CD14-positive monocyte (primary cell): ENCODE data around the gene FBXO24. TPM values are rescaled to one million over a fixed set of nuclear protein-coding genes. Genes with fewer than 3 reads are reported as not detected.

ENCODE experiments used
- DNase-seq, 3 donors: peaks; one replicate each; pipeline ENCODE4 v3.0.0-alpha.2; 2011 to 2022
- H2AFZ ChIP-seq: 2 replicates; pipeline ENCODE4 v1.6.0; 2012; ENCODE audit warnings: mild to moderate bottlenecking, low read depth, low read length, inconsistent platforms; ENCODE audit not compliant: insufficient read depth, poor library complexity, severe bottlenecking
- H3K27ac ChIP-seq, 2 donors: 1 replicate in 1 of 2; 2 replicates in 1 of 2; pipeline ENCODE4 v1.5.1; 2012 to 2013; ENCODE audit warnings: low read length in 2 of 2, control low read depth in 1 of 2, inconsistent platforms in 1 of 2, low read depth in 1 of 2, mild to moderate bottlenecking in 1 of 2
- H3K27me3 ChIP-seq, 2 donors: one replicate each; pipeline versions ENCODE4 v1.6.0 to v1.6.1; 2011 to 2013; ENCODE audit warnings: low read length in 2 of 2; ENCODE audit not compliant: control insufficient read depth in 2 of 2, insufficient read depth in 2 of 2
- H3K36me3 ChIP-seq, 2 donors: replicated peaks in 1 of 2; 1 replicate in 1 of 2; 2 replicates in 1 of 2; pipeline versions ENCODE4 v1.5.1 to v1.6.1; 2012 to 2013; ENCODE audit warnings: low read length in 2 of 2, control low read depth in 1 of 2, inconsistent platforms in 1 of 2, mild to moderate bottlenecking in 1 of 2; ENCODE audit not compliant: insufficient read depth in 2 of 2, control insufficient read depth in 1 of 2
- H3K4me1 ChIP-seq, 2 donors: 1 replicate in 1 of 2; 2 replicates in 1 of 2; pipeline versions ENCODE4 v1.5.1 to v1.6.1; 2012 to 2013; ENCODE audit warnings: low read length in 2 of 2, control low read depth in 1 of 2, inconsistent platforms in 1 of 2, mild to moderate bottlenecking in 1 of 2, moderate library complexity in 1 of 2; ENCODE audit not compliant: insufficient read depth in 2 of 2, control insufficient read depth in 1 of 2
- H3K4me2 ChIP-seq: replicated peaks from 2 replicates; pipeline ENCODE3; 2012; ENCODE audit warnings: low read length, moderate library complexity, mild to moderate bottlenecking; ENCODE audit not compliant: poor library complexity, severe bottlenecking; ENCODE audit errors: extremely low read depth
- H3K4me3 ChIP-seq, 3 experiments: fragments of 200-600 bp in 1 of 3; sonication (generic) in 1 of 3; replicated peaks in 1 of 3; 1 replicate in 2 of 3; 2 replicates in 1 of 3; pipeline ENCODE4 v1.5.1; 2011 to 2013; ENCODE audit warnings: low read length in 3 of 3, mild to moderate bottlenecking in 3 of 3, control low read depth in 2 of 3, low read depth in 2 of 3, inconsistent platforms in 1 of 3, moderate library complexity in 1 of 3
- H3K79me2 ChIP-seq: 2 replicates; pipeline ENCODE4 v1.6.0; 2012; ENCODE audit warnings: mild to moderate bottlenecking, control low read depth, inconsistent platforms, low read length, moderate library complexity; ENCODE audit not compliant: insufficient read depth
- H3K9ac ChIP-seq: 2 replicates; pipeline ENCODE4 v1.6.0; 2017; ENCODE audit warnings: low read length, mild to moderate bottlenecking; ENCODE audit not compliant: insufficient read depth, poor library complexity, severe bottlenecking
- H3K9me3 ChIP-seq, 2 donors: replicated peaks in 1 of 2; 1 replicate in 1 of 2; 2 replicates in 1 of 2; pipeline versions ENCODE4 v1.5.1 to v1.6.1; 2012 to 2013; ENCODE audit warnings: low read length in 2 of 2, control low read depth in 1 of 2; ENCODE audit not compliant: control insufficient read depth in 1 of 2, insufficient read depth in 1 of 2
- H4K20me1 ChIP-seq: 2 replicates; pipeline ENCODE4 v1.6.0; 2012; ENCODE audit warnings: mild to moderate bottlenecking, low read length, control low read depth, moderate library complexity; ENCODE audit not compliant: insufficient read depth
- H3K27ac Mint-ChIP-seq, 7 donors: one replicate each; pipeline ENCODE4 v1.8.0; 2020; ENCODE audit warnings: mild to moderate bottlenecking in 7 of 7, mixed read lengths in 7 of 7, moderate library complexity in 6 of 7, inconsistent platforms in 2 of 7
- H3K27me3 Mint-ChIP-seq, 3 donors: one replicate each; pipeline ENCODE4 v1.8.0; 2021 to 2022; ENCODE audit warnings: low read depth in 3 of 3, mild to moderate bottlenecking in 3 of 3, mixed read lengths in 3 of 3, moderate library complexity in 3 of 3, inconsistent platforms in 1 of 3
- H3K36me3 Mint-ChIP-seq, 2 donors: one replicate each; pipeline ENCODE4 v1.8.0; 2020; ENCODE audit warnings: mixed read lengths in 2 of 2, inconsistent platforms in 1 of 2, mild to moderate bottlenecking in 1 of 2
- H3K4me1 Mint-ChIP-seq: one replicate; pipeline ENCODE4 v1.8.0; 2020; ENCODE audit warnings: mild to moderate bottlenecking, mixed read lengths
- H3K4me3 Mint-ChIP-seq, 2 donors: one replicate each; pipeline ENCODE4 v1.8.0; 2020; ENCODE audit warnings: mild to moderate bottlenecking in 2 of 2, mixed read lengths in 2 of 2, moderate library complexity in 1 of 2
- H3K9me3 Mint-ChIP-seq, 7 donors: one replicate each; pipeline ENCODE4 v1.8.0; 2020 to 2022; ENCODE audit warnings: mixed read lengths in 7 of 7, mild to moderate bottlenecking in 6 of 7, moderate library complexity in 6 of 7, inconsistent platforms in 2 of 7
- WGBS: methylation state at CpG from one replicate; pipeline ENCODE4 v1.1.5; 2013; ENCODE audit warnings: missing lambda C conversion rate; ENCODE audit not compliant: insufficient coverage; 5-methylcytosine and 5-hydroxymethylcytosine counted together
- intact Hi-C, 2 donors: fragments of 100-400 bp; cut with micrococcal nuclease; formaldehyde crosslinking; loops; one replicate each; pipeline versions ENCODE4 v1.15.0 to v1.15.1; 2023
- polyA plus RNA-seq, 3 donors: library from polyadenylated mRNA; depleted of rRNA in 1 of 3; unstranded in 2 of 3; stranded (reverse) in 1 of 3; fragments of 300-500 nt in 2 of 3; fragments of >200 nt in 1 of 3; fragmentation: Illumina TruSeq in 2 of 3; gene quantifications; 1 replicate in 2 of 3; 2 replicates in 1 of 3; pipeline ENCODE4 v1.2.3, GENCODE V29; 2012 to 2021
- TF ChIP-seq, protein P1 (sequence below): fragments of 200-600 bp; IDR thresholded peaks from one replicate; pipeline ENCODE4 v1.8.0; 2022; ENCODE audit warnings: antibody characterized with exemption, mild to moderate bottlenecking

FBXO24 gene
- polyA plus RNA-seq, 3 donors = 0.42 to 1.2 (median 0.69) TPM

DNA sequence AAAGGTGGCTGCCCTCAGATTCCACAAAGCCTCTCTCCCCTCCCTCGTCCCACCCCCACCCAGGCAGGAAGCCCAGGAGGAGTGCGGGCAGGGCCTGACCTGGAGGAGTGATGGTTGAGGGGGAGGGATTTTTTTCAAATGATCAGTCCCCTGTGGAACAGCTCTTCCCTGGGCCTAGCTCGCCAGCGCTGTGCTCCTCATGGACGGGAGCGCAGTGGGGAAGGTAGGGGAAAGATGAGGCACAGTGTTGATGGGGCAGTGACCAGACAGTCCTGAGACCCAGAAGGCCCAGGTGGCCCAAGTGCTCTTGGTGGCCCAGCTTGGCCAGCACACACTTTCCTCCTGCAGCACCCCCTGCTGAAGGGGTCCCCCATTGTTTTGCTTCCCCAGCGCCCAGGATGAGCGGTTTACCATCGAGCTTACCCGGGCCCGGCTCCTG lies 21.0 kb upstream of the FBXO24 start:
- H3K4me3 ChIP-seq = no peak overlapping the region
- no CpG with 5 or more reads among the region's 11 CpGs for WGBS
- intact Hi-C loops = no loop called here
- H3K9me3 Mint-ChIP-seq = peaks cover 0 to 6% (median 0%) of the 10 kb centered on the region in 7 donors
- TF ChIP-seq, protein P1, sequence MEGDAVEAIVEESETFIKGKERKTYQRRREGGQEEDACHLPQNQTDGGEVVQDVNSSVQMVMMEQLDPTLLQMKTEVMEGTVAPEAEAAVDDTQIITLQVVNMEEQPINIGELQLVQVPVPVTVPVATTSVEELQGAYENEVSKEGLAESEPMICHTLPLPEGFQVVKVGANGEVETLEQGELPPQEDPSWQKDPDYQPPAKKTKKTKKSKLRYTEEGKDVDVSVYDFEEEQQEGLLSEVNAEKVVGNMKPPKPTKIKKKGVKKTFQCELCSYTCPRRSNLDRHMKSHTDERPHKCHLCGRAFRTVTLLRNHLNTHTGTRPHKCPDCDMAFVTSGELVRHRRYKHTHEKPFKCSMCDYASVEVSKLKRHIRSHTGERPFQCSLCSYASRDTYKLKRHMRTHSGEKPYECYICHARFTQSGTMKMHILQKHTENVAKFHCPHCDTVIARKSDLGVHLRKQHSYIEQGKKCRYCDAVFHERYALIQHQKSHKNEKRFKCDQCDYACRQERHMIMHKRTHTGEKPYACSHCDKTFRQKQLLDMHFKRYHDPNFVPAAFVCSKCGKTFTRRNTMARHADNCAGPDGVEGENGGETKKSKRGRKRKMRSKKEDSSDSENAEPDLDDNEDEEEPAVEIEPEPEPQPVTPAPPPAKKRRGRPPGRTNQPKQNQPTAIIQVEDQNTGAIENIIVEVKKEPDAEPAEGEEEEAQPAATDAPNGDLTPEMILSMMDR = no peak
- H3K27me3 ChIP-seq = peaks cover 0 to 13% of the 10 kb centered on the region in 2 donors
- H2AFZ ChIP-seq = no peak overlapping the region
- H3K27ac Mint-ChIP-seq = no peak overlapping the region
- H3K79me2 ChIP-seq = no peaks in the 10 kb centered on the region
- H3K9ac ChIP-seq = no peak overlapping the region
- peaks cover 18% of the 10 kb centered on the region for H4K20me1 ChIP-seq
- H3K4me1 ChIP-seq = peaks cover 11 to 22% of the 10 kb centered on the region in 2 donors
- peaks cover 21% of the 10 kb centered on the region for H3K4me1 Mint-ChIP-seq
- no peak for DNase-seq
- H3K9me3 ChIP-seq = no peaks in the 10 kb centered on the region
- H3K36me3 Mint-ChIP-seq = peaks cover 10 to 16% of the 10 kb centered on the region in 2 donors
- no peak overlapping the region for H3K27ac ChIP-seq
- H3K36me3 ChIP-seq = no peaks in the 10 kb centered on the region
- no peak overlapping the region for H3K4me3 Mint-ChIP-seq
- peaks cover 11 to 19% (median 12%) of the 10 kb centered on the region in 3 donors for H3K27me3 Mint-ChIP-seq
- H3K4me2 ChIP-seq = no peak overlapping the region

DNA sequence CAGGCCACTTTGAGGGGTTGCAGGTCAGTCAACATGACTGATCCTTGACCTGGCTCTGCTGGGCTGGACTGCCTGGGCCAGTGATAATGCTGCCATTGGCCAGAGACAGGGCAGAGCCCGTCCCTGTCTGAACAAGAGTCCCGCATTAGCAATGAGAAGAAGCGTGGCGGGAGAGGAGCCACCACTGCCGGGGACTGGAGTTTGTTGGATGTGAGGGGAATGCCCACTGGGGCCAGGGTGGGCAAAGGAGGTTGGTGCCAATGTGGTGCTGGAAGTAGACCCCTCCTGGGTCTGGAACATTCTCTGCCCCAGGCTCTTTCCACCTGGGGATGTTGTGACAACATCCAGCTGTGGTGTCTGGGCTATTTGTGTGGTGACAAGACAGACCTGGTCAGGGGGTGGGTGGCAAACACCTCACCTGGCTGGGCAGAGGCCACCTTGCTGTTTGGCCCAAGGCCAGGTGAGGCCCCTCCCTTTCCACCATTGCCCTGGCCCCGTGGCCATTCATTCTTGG lies 20.1 kb upstream of the FBXO24 start:
- TF ChIP-seq, protein P1 = no peak
- WGBS = 94% methylated on average over 5 of the region's 6 CpGs
- Histone ChIP-seq H3K4me2 (no peak overlapping the region), H3K9ac (no peak overlapping the region), H3K27me3 (peaks cover 2 to 23% of the 10 kb centered on the region in 2 donors), H3K9me3 (no peaks in the 10 kb centered on the region), H3K36me3 (no peaks in the 10 kb centered on the region), H3K79me2 (no peaks in the 10 kb centered on the region), H3K27ac (no peak overlapping the region), H3K4me3 (no peak overlapping the region), H2AFZ (no peak overlapping the region), H4K20me1 (peaks cover 27% of the 10 kb centered on the region), H3K4me1 (peaks cover 21 to 32% of the 10 kb centered on the region in 2 donors)
- Mint-ChIP-seq H3K4me1 (peaks cover 28% of the 10 kb centered on the region), H3K4me3 (no peak overlapping the region), H3K27me3 (peaks cover 17 to 29% (median 20%) of the 10 kb centered on the region in 3 donors), H3K36me3 (peaks cover 10 to 16% of the 10 kb centered on the region in 2 donors), H3K27ac (no peak overlapping the region), H3K9me3 (peaks cover 0 to 14% (median 3%) of the 10 kb centered on the region in 7 donors)
- intact Hi-C loops = no loop called here
- DNase-seq = no peak
